OCI-LY1 (cell line): ENCODE measurements around the gene NOS3.

Experiments used
- CTCF ChIP-seq: fragments of 200-600 bp; sonication (generic), shearing (Covaris generic); IDR thresholded peaks from 2 replicates; pipeline ENCODE4 v1.5.1; 2017; ENCODE audit warnings: mild to moderate bottlenecking, antibody characterized with exemption, low read length, moderate library complexity, mixed read lengths
- EZH2 ChIP-seq: fragments of 200-600 bp; sonication (generic), shearing (Covaris generic); IDR thresholded peaks from 2 replicates; pipeline ENCODE4 v1.8.0; 2017; ENCODE audit warnings: borderline replicate concordance, mixed run types, mild to moderate bottlenecking, antibody characterized with exemption, low read length, moderate library complexity, mixed read lengths

- no peak for TF ChIP-seq CTCF
- TF ChIP-seq EZH2, result no peak
Measured at GRCh38 chr7:150946421-150947240, 44.2 kb upstream of the NOS3 start.
